Stomach (tissue), 9 donors: ENCODE data around the gene CREB3L1. TPM values are rescaled to one million over a fixed set of nuclear protein-coding genes. Genes with fewer than 3 reads are reported as not detected.
A peak's percentile ranks its signal among the peaks of the same experiment; 100 is the strongest.

Experiments used
- DNase-seq, 2 donors: peaks; one replicate each; pipeline versions ENCODE4 v3.0.0 to v3.0.0-alpha.2; 2013 to 2019
- H3K27ac ChIP-seq, 5 donors: fragments of 200-600 bp in 4 of 5; sonication (generic) in 4 of 5; one replicate each; pipeline ENCODE4 v1.5.1; 2013 to 2019; ENCODE audit warnings: mild to moderate bottlenecking in 1 of 5, moderate library complexity in 1 of 5
- H3K27me3 ChIP-seq, 3 donors: fragments of 200-600 bp; sonication (generic); one replicate each; pipeline ENCODE4 v1.5.1; 2017 to 2019; ENCODE audit warnings: mixed run types in 1 of 3
- H3K36me3 ChIP-seq, 4 donors: fragments of 200-600 bp; sonication (generic); 1 replicate in 3 of 4; 2 replicates in 1 of 4; pipeline ENCODE4 v1.5.1; 2016 to 2019
- H3K4me1 ChIP-seq, 4 donors: fragments of 200-600 bp; sonication (generic); one replicate each; pipeline ENCODE4 v1.5.1; 2016 to 2019
- H3K4me3 ChIP-seq, 4 donors: fragments of 200-600 bp; sonication (generic) in 3 of 4; one replicate each; pipeline ENCODE4 v1.5.1; 2016 to 2019; ENCODE audit warnings: mild to moderate bottlenecking in 1 of 4
- H3K9me3 ChIP-seq, 4 donors: fragments of 200-600 bp; sonication (generic); one replicate each; pipeline ENCODE4 v1.5.1; 2016 to 2019
- CTCF ChIP-seq, 7 experiments: fragments of 450-650 bp in 4 of 7; fragments of 200-600 bp in 3 of 7; sonication (generic) in 3 of 7; IDR thresholded peaks; one replicate each; pipeline ENCODE4 v1.5.1; 2016 to 2019; ENCODE audit warnings: antibody characterized with exemption in 7 of 7, control low read depth in 2 of 7, mild to moderate bottlenecking in 1 of 7
- EP300 ChIP-seq: sonication (generic); formaldehyde crosslinking; IDR thresholded peaks from one replicate; pipeline ENCODE4 v1.6.1; 2017; ENCODE audit warnings: antibody characterized with exemption
- POLR2A ChIP-seq, 4 donors: fragments of 450-650 bp; IDR thresholded peaks; one replicate each; pipeline ENCODE4 v1.6.1; 2016; ENCODE audit warnings: antibody characterized with exemption in 4 of 4, control low read depth in 2 of 4, mild to moderate bottlenecking in 1 of 4, moderate library complexity in 1 of 4
- POLR2AphosphoS5 ChIP-seq, 3 donors: sonication (generic); formaldehyde crosslinking; IDR thresholded peaks; one replicate each; pipeline ENCODE4 v1.6.1; 2016; ENCODE audit warnings: antibody characterized with exemption in 3 of 3
- WGBS, 5 donors: extraction: QIAGEN DNeasy Blood & Tissue Kit in 3 of 5; methylation state at CpG; one replicate each; pipeline versions ENCODE4 v1.1.5 to v1.1.7; 2013 to 2018; 5-methylcytosine and 5-hydroxymethylcytosine counted together
- intact Hi-C: fragments of 100-400 bp; cut with DNase I; formaldehyde crosslinking; loops from one replicate; pipeline ENCODE4 v1.15.1; 2023; ENCODE audit warnings: low total_unique reads
- polyA plus RNA-seq, 3 donors: library from polyadenylated mRNA; stranded (reverse); fragments of 200-250 nt; gene quantifications; one replicate each; pipeline ENCODE4 v1.2.3, GENCODE V29; 2013
- total RNA-seq, 5 donors: library from RNA; depleted of rRNA; stranded (reverse); fragments of >200 nt; gene quantifications; one replicate each; pipeline versions ENCODE4 v1.1.0 to v1.2.3, GENCODE V29; 2014 to 2016
- donor health status: healthy with polysubstance abuse.
- donor health status: Bipolar disorder and iron deficiency.
- donor health status: healthy.

CREB3L1 gene
- total and polyA plus RNA-seq, 8 donors: 21.0 to 125 (median 48.4) TPM

GRCh38 chr11:46238078-46238966 lies 39.1 kb upstream of the CREB3L1 start:
- intact Hi-C loops: loop anchor here (5.0 kb wide), 1 partner anchor 69 kb away; no protein-coding TSS in a partner anchor
- 1 to 2% (median 1%) methylated on average over 18 to 70 of the region's 70 CpGs for WGBS, 5 donors

GRCh38 chr11:46238967-46239800 lies 38.3 kb upstream of the CREB3L1 start:
- Histone ChIP-seq H3K27me3 (peaks cover 0 to 16% (median 0%) of the 10 kb centered on the region in 3 donors), H3K36me3 (no peaks in the 10 kb centered on the region), H3K27ac (peak overlapping the region; percentile 44 to 89 (median 73)), H3K4me1 (peaks cover 30 to 45% (median 44%) of the 10 kb centered on the region in 4 donors), H3K9me3 (no peaks in the 10 kb centered on the region), H3K4me3 (peak overlapping the region; percentile 36 to 61 (median 57))
- 11 to 38% (median 13%) methylated on average over 13 to 46 of the region's 46 CpGs for WGBS, 5 donors
- DNase-seq: peak; percentile 85 to 96
- intact Hi-C loops: loop anchor here (5.0 kb wide), 1 partner anchor 68 kb away; no protein-coding TSS in a partner anchor
- TF ChIP-seq CTCF (IDR thresholded peaks at IDR 0.05) (peak in 6 of 7 experiments; percentile 88 to 99 (median 98)), POLR2AphosphoS5 (IDR thresholded peaks at IDR 0.05) (peak in 2 of 3 donors; percentile 29 to 48), EP300 (no peak), POLR2A (IDR thresholded peaks at IDR 0.05) (no peak)

More at GRCh38 chr11:46238078-46238966, 39.1 kb upstream of the CREB3L1 start:
- peaks cover 30 to 40% (median 38%) of the 10 kb centered on the region in 4 donors for H3K4me1 ChIP-seq
- H3K36me3 ChIP-seq: no peaks in the 10 kb centered on the region
- peaks cover 0 to 16% (median 0%) of the 10 kb centered on the region in 3 donors for H3K27me3 ChIP-seq
- peak overlapping the region; percentile 44 to 89 (median 73) for H3K27ac ChIP-seq
- peak; percentile 74 to 91 for DNase-seq
- TF ChIP-seq CTCF (IDR thresholded peaks at IDR 0.05) (no peak), EP300 (no peak), POLR2A (IDR thresholded peaks at IDR 0.05) (no peak), POLR2AphosphoS5 (IDR thresholded peaks at IDR 0.05) (no peak)
- peak overlapping the region; percentile 53 to 61 (median 57) for H3K4me3 ChIP-seq
- H3K9me3 ChIP-seq: peaks cover 0 to under 1% (median 0%) of the 10 kb centered on the region in 4 donors

GRCh38 chr11:46239801-46240061 lies 37.7 kb upstream of the CREB3L1 start:
- intact Hi-C loops: loop anchor here (5.0 kb wide), 2 partner anchors 68 to 78 kb away; no protein-coding TSS in a partner anchor
- WGBS, 5 donors: 58 to 64% (median 59%) methylated on average over 4 of the region's 4 CpGs
- DNase-seq: peak in 1 of 2 donors; percentile 35
- Histone ChIP-seq H3K27me3 (peaks cover 0 to 16% (median 0%) of the 10 kb centered on the region in 3 donors), H3K36me3 (no peaks in the 10 kb centered on the region), H3K9me3 (no peaks in the 10 kb centered on the region), H3K27ac (peak overlapping the region in 2 of 5 donors; percentile 66 to 86), H3K4me3 (no peak overlapping the region), H3K4me1 (peaks cover 30 to 45% (median 44%) of the 10 kb centered on the region in 4 donors)
- TF ChIP-seq POLR2AphosphoS5 (IDR thresholded peaks at IDR 0.05): no peak
- no peak for TF ChIP-seq EP300
- TF ChIP-seq CTCF (IDR thresholded peaks at IDR 0.05): no peak
- no peak for TF ChIP-seq POLR2A (IDR thresholded peaks at IDR 0.05)

GRCh38 chr11:46240371-46240770 lies 37.1 kb upstream of the CREB3L1 start:
- Histone ChIP-seq H3K36me3 (no peaks in the 10 kb centered on the region), H3K4me1 (peaks cover 30 to 45% (median 44%) of the 10 kb centered on the region in 4 donors), H3K27me3 (peaks cover 0 to 16% (median 0%) of the 10 kb centered on the region in 3 donors), H3K9me3 (no peaks in the 10 kb centered on the region), H3K4me3 (no peak overlapping the region), H3K27ac (no peak overlapping the region)
- DNase-seq: no peak
- intact Hi-C loops: loop anchor here (5.0 kb wide), 1 partner anchor 77 kb away; no protein-coding TSS in a partner anchor
- WGBS, 5 donors: 75 to 88% (median 84%) methylated on average over 2 of the region's 2 CpGs
- no peak for TF ChIP-seq POLR2AphosphoS5 (IDR thresholded peaks at IDR 0.05)
- TF ChIP-seq CTCF (IDR thresholded peaks at IDR 0.05): no peak
- TF ChIP-seq EP300: no peak
- no peak for TF ChIP-seq POLR2A (IDR thresholded peaks at IDR 0.05)
